Measurements from ENCODE around the gene EXOSC9. TPM values are rescaled to one million over a fixed set of nuclear protein-coding genes. Genes with fewer than 3 reads are reported as not detected.

EXOSC9 gene
- total RNA-seq, 1 donor = 25.9 TPM

DNA sequence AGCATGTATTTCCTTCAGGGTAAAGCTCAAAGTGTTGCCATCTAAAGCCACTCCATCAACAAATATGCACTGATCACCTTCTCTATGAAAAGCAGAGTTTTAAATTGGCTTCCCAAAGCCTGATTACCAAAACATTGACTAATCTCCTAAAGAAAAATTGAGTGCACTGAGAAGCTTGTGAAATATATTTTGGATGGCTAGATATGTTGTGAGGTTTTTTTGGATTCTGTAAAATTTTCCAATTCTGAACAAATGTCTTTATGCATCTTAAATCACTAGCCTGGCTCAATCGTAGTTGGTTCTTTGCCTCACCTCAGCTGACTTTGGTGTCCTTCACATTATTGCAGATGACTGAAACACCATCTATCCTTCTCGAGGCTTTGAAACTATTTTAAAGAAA lies 14.9 kb upstream of the EXOSC9 start:
- DNase-seq (ENCODE audit: low read depth in 2 of 3, low spot score in 2 of 3) = no peak

DNA sequence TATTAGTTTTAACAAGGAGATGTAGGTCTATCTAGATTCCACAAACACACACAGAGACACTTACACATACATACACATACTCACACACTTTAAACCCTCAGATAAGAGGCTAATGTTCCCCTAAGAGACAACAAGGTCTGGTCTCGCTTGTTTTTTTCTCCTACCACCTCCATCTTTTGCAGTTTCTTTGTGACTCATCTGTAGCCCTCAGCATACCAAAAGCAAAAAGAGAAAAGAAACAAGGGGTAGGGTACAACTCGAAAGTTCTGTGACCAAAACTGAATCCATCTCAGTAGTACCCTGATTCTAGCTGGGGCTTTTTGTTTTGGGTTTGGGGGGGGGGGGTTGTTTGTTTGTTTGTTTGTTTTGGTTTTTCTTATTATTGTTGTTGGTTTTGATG lies 12.2 kb upstream of the EXOSC9 start:
- no peak for DNase-seq (ENCODE audit: low read depth in 2 of 3, low spot score in 2 of 3)

DNA sequence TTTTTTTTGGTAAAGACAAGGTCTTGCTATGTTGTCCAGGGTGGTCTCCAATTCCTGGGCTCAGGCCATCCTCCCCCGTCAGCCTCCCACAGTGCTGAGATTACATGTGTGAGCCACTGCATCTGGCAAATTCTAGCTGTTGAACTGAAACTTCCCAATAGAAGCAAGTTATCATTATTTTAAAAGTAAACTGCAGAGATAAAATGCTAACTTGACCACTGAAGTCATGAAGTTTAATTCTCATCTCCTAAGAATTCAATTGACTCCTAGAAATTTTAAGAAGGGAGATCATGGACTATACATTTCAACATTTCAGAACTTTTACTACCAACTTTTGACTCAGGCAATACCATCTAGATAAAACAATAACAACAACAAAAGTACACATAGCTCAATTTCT lies 11.7 kb upstream of the EXOSC9 start:
- no peak for DNase-seq (ENCODE audit: low read depth in 2 of 3, low spot score in 2 of 3)

DNA sequence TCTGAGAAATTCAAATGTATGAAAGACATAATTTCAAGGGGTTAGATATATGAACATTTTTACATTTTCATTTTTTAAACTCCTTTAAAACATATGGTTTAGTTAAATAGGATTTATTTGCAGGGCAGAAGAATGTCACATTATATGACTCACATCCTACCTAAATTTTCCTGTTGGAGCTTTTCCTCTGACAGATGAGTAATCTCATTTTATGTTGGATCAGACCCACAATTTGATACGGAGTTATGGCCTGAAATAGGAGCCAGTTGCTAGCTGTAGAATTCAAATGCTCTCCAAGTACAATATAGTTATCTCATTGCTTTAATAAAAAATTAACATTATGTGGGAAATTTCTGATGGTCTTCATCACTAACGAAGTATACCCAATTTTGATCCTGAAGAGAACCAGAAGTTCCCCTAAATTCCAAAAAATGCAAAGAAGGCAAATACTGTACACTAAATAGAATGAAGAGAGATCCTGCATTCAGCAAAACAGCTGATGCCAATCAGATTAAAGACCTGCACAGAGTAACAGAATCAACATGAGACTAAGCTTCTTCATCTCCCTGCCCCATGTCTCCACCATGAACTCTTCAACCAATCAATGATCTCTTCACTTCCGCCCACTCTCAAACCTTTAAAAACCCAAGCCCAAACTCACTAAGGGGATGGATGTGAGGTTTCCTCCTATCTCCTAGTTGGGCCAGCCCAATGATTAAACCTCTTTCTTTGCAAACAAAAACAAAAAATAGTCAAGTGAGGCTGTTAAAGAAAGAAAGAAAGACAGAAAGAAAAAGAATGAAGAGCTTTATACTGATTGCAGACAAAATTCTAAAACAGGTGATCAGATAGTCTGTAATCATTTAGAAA lies 10.9 kb upstream of the EXOSC9 start:
- no peak for DNase-seq (ENCODE audit: low read depth in 2 of 3, low spot score in 2 of 3)

DNA sequence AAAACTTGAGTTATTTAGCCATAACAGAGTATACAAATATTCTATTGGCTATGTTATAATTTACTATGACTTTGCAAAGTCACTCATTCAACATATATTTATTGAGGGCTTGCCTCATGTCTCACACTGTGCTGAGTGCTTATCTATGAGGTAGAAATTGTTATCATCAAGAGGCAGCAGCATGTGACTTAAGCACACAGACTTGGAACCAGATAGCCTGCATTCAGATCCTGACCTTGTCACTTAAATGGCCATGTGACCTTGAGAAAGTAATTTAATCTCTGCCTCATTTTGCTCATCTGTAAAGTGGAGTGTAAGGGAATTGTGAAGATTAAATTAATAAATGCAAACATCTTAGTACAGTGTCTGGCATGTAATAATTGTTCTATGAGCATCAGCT lies 10.1 kb upstream of the EXOSC9 start:
- DNase-seq (ENCODE audit: low read depth in 2 of 3, low spot score in 2 of 3) = peak in 1 of 3 donors; percentile 4

DNA sequence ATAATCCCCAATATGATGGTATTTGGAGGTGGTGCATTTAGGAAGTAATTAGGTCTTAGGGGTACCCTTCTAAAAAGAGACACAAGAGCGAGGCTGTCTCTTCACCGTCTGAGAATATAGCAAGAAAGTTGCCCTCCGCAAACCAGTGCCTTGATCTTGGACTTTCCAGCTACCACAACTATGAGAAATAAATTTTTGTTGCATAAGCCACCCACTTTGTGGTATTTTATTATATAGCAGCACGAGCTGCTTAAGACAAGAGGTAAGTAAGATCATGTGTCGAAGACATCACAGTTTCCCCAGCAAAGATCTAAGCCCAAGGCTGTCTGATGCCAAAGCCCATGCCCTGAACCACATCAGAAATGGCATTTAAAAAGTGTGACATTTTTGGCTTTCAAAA lies 9.6 kb upstream of the EXOSC9 start:
- no peak for DNase-seq (ENCODE audit: low read depth in 2 of 3, low spot score in 2 of 3)

DNA sequence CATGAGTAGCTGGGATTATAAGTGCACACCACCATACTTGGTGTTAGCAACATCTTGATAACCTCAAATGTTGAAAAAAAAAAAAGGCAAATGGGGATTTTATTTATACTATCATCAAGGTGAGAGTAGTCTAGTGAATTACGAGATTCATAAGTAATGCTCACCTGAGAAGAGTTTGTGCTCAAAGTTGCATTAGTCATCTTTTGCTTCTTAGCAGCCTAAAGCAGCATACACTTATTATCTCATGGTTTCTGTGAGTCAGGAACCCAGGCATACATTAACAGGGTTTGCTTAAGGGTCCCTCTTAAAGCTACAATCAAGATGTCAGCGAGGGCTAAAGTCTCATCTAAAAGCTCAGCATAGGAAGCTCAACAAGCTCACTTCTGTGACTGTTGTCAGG lies 8.2 kb upstream of the EXOSC9 start:
- no peak for DNase-seq (ENCODE audit: low read depth in 2 of 3, low spot score in 2 of 3)

DNA sequence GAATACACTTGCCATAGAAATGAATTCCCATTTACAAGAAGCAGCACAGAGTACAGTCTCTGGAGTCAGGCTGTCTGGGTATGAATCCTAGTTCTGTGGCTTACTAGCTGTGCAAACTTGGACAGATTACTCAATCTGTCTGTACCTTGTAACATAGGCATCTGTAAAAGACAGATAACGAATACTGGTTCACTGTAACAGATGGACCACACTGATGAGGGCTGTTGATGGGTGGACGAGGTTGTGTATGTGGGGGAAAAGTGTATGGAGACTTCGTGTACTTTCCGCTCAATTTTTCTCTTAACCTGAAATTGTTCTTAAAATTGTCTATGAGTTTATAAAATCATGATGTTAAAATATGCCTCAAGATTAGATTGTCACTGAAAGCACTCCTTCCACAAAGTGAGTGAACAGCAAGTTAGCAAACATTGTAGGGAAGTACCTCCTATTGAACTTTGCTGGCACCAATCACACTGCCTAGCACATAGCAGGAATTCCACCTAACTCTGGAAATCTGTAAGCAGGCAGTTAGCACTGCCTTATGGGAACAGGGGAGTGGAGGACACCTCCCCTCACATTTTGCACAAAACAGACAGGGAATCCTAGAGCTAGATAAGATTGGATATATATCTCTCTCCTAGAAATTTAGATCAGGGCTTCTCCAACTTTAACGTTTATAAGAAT lies 6.5 kb upstream of the EXOSC9 start:
- DNase-seq (ENCODE audit: low read depth in 2 of 3, low spot score in 2 of 3) = peak in 2 of 3 donors; percentile 17 to 26

DNA sequence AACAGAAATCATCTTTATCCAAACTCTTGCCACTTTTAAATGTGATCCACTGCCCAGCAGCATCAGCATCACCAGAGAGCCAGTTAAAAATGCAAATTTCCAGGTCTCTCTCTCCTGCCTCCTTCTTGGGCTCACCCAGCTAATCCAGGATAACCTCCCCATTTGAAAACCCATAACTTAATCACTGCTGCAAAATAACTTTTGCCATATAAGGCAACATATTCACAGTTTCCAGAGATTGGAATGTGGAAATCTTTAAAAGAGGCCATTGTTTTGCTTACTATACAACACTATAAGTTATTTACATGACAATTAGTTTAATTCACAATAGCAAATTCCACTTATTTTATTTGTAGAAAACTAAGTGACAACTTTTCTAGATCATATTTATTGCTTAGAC lies 4.8 kb upstream of the EXOSC9 start:
- DNase-seq (ENCODE audit: low read depth in 2 of 3, low spot score in 2 of 3) = no peak

DNA sequence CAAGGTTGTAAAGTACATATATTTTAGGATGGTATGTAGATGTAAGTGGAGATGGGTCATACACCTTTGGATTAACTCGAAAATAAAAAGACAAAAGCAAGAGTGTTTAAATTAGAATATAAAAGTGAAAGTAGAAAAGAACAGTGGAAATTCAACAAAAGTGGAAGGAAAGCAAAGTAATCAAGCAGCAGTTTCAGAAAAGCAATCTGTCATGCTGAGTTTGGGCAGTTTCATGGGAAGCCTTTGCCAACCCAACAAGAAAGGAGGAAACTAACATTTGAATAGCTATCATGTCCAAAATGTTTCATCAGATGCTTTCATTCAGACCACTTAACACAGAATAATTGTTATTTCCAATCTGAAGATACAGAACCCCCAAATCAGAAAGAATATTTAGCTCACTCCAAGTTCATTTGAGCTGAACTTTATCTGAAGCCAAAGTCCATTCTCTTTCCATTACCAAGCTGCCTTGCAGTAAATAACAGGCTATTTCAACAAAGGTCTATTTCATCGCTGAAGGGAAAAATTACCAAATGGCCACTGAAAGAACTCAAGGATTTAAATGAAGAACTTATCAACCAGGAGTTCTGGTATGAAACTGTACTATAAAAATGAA lies 1.8 kb upstream of the EXOSC9 start:
- DNase-seq (ENCODE audit: low read depth in 2 of 3, low spot score in 2 of 3) = peak in 1 of 3 donors; percentile 7

DNA sequence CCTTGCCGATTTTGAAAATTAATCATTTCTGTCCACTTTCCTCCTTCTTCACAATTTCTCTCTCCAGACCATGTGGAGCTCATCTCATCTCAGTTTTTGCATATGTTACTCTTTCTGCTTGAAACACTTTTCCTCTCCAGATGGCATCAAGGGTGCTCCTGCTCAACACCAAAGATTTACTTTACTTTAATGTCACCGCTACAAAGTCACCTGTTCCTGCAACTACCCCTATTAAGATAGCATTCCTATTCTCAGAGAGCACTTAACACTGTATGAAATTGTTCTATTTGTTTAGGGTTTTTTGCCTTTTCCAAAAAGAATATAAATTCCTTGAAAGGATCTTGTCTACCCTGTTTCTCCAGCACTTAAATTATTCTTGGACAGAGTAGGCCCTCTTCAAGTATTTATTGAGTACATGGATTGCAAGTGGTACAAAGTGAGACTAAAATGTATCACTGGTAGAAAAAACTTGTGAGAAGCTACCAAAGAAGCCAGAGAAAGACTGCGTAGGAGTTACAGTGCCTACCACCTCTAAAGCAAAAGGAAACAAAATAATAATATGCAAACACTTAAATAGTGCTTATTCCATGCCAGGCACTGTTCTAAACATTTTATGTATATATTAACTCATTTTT lies 1.1 kb upstream of the EXOSC9 start:
- no peak for DNase-seq (ENCODE audit: low read depth in 2 of 3, low spot score in 2 of 3)

DNA sequence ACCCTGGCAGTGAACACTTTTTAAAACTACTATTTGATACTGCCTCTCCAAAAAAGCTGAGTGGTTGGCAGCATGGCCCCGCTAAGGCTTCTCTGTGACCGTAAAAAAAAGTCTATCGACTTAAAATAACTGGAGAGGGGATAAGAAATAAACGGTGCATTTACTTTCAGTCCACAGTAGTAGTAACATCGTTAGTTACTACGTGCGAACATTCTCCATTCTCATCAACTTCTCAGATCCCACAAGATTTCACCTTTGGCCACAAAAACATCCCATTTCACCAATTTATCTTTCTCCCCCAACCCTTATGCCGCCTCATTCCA lies 524 bp upstream of the EXOSC9 start:
- DNase-seq (ENCODE audit: low read depth in 2 of 3, low spot score in 2 of 3) = no peak

DNA sequence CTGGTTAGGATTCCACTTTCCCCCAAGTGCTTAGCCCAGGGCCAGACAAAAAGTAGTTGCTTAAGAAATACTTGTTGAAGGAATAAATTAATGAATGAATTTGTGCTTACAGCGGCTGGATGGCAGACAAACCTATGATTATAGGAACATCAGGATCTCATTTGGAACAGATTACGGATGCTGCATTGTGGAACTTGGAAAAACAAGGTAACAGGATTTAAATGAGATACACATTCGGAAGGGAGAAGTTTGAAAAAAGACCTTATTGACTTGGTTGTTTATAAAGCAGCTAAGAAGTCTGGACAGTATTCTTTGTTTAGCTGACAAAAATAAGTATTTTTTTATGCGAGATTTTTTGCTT lies 572 bp downstream of the EXOSC9 start:
- DNase-seq (ENCODE audit: low read depth in 2 of 3, low spot score in 2 of 3) = no peak

DNA sequence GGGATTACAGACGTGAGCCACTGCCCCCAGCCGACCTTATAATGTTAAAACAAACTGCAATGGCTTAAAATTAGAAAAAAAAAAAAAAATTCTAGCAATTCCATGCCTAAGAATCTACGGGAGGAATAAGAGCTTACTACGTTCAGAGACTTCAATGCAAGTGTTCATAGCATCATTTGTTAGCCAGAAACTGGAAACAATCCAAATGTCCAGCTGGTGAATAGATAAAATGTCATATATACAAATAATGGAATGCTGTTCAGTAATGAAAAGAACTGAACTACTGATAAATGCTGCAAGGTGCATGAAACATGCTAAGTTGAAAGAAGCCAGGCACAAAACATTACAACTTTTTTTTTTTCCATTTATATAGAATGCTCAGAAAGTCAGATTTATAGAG lies 5.3 kb downstream of the EXOSC9 start:
- no peak for DNase-seq (ENCODE audit: low read depth in 2 of 3, low spot score in 2 of 3)

DNA sequence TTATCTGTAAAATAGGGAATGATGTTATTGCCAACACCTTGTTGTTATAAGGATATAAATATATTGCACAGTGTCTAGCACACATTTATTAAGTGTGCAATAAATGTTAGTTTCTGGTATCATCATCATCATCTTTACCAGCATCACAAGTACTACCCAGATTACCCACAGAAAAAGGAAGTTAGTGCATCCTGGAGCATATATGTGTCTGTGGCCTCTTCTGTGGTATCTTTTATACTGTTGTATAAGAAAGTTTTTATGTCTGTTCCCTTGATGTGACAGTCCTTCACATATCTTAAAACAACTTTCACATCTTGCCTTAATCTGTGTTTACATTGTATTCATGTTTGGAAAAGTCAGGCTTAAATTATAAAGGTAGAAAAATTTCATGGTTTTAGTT lies 10.0 kb downstream of the EXOSC9 start:
- no peak for DNase-seq (ENCODE audit: low read depth in 2 of 3, low spot score in 2 of 3)

DNA sequence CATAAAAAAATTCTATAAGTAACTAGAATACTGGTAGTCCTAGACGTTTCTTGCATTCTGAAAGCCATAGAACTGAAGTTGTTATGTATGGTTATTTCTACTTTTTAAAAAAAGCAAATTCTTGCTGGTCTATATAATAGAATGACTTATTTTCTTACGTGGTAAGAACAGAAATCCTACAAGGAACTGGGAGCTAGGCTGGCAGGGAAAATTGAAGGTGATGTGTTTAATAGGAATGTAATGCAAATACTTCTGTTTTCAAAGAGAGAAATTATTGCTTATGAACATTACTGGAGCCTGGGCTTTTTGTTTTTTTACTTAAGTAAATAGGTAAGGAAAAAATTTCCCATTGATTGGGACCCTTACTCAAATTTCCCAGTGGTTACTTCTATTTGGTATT lies 13.6 kb downstream of the EXOSC9 start:
- DNase-seq (ENCODE audit: low read depth in 2 of 3, low spot score in 2 of 3) = no peak

DNA sequence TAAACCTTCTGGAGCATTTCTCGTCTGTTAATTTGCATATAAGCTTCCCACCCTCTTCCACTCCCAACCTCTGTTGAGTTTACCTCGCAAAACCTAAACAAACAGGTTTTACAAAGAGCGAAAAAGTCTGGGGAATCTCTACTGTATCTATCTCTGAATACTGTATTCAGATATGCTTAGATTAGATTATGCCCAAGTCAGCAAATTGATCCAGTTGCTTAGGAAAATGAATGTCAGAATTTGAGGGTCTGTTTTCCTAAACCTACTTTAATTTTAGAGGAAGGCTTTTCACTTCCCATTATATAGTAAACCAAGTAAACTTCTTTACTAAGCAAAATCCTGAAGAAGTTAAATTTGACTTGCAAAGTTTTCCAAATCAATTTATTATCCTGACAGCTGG lies 15.9 kb downstream of the EXOSC9 start:
- DNase-seq (ENCODE audit: low read depth in 2 of 3, low spot score in 2 of 3) = no peak

DNA sequence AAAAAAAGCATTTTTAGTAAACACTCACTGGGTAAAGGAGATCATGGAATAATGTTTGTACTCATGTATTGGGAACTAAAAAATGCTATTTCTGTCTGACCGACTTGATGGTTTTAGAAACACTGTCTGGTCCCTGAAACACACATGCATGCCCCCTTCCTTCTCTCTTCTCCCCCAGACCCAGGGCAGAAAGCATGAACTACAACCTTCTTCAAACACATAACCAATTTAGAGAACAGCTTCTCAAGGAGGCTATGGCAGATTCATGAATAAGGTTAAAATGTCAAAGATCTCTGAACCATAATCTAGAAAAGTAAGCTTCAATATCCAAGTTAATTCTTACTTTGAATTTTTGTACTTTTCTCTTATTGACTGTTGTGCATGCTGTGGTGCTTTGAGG lies 16.6 kb downstream of the EXOSC9 start:
- DNase-seq (ENCODE audit: low read depth in 2 of 3, low spot score in 2 of 3) = no peak

DNA sequence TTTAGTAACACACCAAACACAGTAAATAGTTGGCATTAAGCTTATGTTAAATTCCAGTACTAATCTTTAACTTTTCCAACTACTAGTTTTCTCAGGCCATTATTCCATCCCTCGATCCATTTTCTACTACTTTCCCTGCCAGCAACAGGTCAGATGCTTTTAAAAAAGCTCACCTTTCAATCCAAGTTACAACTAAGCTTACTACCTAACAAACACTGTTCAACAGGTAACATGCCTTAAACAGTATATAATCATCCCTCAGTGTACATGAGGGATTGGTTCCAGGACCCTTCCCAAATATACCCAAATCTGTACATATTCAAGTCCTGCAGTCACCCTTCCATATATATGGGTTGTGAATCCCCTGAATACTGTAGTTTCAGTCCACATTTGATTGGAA lies 17.1 kb downstream of the EXOSC9 start:
- no peak for DNase-seq (ENCODE audit: low read depth in 2 of 3, low spot score in 2 of 3)

DNA sequence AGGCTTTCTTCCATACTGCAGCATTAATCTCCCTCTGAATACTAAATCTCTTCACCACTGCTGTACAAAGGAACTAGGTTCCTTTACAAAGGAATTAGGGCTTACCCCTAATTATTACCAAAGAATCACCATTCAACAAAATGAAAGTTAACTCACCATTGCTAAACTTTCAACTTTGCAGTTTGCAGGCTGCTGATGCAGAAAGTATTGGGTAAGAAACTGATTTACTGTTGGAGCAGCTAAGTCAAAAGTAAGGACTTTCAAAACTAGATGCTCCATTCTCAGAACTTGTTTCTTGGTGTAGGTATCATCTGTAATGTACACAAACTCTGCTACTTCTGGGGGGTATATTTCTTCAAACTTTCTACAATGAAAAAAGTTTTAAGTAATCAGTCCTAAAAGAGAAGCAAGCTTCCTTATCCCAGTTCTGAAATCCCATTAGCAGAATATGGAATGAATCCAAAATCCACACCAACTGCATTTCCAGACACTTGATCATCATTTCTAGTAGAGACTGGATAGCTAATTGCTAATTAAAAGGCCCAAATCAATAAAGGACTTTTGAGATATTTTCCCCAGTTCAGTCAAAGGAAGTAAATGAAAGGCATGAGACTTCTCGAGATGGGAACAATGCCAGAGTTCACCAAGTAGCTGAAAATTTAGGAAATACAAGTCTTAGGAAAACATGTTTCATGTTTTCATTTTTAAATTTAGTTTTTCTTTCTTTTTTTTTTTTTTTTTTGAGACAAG lies 18.3 kb downstream of the EXOSC9 start:
- DNase-seq (ENCODE audit: low read depth in 2 of 3, low spot score in 2 of 3) = no peak

DNA sequence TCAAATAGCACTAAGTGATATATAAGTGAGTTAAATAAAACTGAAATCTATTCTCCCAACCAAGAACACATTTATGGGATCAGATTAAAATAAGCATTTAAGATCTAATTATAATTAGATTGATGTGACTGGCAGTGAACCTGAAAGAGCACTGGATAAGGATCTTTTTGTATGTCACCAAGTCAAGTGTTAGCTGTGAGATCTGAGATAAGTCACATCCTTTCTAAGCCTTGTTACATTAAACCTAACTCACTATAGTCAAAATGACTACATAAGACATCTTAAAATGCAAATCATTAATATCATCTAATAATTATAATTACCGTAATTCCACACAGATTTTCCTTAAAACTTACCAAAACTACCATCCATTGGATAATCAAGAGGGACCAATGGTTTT lies 20.9 kb downstream of the EXOSC9 start:
- no peak for DNase-seq (ENCODE audit: low read depth in 2 of 3, low spot score in 2 of 3)

Data from hematopoietic multipotent progenitor cell (in vitro differentiated cells).